GM19328 (cell line): ENCODE measurements around the gene PPP6R3.

Experiments
- ATAC-seq: cut with Tn5 transposase; IDR thresholded peaks from one replicate; pipeline ENCODE4 v1.9.1; 2021; ENCODE audit warnings: mild to moderate bottlenecking, moderate library complexity; ENCODE audit not compliant: unreplicated experiment

The PPP6R3 gene, protein sequence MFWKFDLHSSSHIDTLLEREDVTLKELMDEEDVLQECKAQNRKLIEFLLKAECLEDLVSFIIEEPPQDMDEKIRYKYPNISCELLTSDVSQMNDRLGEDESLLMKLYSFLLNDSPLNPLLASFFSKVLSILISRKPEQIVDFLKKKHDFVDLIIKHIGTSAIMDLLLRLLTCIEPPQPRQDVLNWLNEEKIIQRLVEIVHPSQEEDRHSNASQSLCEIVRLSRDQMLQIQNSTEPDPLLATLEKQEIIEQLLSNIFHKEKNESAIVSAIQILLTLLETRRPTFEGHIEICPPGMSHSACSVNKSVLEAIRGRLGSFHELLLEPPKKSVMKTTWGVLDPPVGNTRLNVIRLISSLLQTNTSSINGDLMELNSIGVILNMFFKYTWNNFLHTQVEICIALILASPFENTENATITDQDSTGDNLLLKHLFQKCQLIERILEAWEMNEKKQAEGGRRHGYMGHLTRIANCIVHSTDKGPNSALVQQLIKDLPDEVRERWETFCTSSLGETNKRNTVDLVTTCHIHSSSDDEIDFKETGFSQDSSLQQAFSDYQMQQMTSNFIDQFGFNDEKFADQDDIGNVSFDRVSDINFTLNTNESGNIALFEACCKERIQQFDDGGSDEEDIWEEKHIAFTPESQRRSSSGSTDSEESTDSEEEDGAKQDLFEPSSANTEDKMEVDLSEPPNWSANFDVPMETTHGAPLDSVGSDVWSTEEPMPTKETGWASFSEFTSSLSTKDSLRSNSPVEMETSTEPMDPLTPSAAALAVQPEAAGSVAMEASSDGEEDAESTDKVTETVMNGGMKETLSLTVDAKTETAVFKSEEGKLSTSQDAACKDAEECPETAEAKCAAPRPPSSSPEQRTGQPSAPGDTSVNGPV

GRCh38 chr11:68460741-68461574 lies at the start of gene PPP6R3:
Gene PPP6R3, plus strand, starts transcription at chr11:68460752. Its CDS starts 76,913 bp downstream, at chr11:68537665.
- ATAC-seq, result peak; percentile 31

- ATAC-seq, result no peak
These were observed 49.0 kb upstream of the PPP6R3 start for GRCh38 chr11:68411501-68411991.

DNA sequence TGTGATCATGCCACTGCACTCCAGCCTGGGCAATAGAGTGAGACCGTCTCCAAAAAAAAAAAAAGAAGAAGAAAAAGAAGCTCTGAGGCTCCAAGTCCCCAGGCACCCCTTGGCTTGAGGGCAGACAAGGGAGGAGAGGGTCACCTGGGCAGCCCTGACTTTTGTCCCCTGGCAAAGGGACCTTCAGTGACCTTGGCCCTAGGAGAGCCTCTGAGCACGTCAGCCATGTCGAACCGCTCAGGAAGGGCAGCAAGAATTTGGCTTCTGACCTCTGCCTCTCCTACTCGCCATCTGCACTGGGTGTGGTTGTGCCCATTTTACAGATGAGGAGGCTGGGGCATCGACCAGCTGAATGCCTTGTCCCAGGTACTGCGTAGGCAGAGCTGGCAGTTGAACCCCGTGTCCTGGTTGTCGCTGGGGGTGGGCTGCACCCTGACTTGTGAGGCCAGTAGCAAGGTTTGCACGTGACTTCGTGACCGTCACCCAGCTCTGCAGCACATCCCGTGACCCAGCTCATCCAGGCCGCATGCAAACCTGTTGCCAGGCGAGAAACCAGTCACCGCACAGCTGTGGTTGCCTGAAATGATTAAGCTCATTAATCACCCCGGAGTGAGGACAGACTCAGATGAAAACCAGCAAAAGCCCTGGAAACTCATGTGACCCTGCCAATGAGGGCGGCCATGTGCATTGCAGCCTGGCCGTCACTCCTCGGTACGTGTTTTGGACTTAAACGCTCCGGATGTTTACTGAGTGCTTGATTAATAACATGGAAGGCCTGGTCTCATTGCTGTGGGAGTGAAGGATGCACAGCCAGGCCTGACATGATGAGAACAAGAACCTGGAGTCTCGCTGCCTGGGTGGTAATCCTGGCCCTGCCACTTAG lies 47.7 kb upstream of the PPP6R3 start:
- no peak for ATAC-seq

- ATAC-seq, result no peak
These were observed 47.0 kb upstream of the PPP6R3 start for GRCh38 chr11:68413591-68413999.

DNA sequence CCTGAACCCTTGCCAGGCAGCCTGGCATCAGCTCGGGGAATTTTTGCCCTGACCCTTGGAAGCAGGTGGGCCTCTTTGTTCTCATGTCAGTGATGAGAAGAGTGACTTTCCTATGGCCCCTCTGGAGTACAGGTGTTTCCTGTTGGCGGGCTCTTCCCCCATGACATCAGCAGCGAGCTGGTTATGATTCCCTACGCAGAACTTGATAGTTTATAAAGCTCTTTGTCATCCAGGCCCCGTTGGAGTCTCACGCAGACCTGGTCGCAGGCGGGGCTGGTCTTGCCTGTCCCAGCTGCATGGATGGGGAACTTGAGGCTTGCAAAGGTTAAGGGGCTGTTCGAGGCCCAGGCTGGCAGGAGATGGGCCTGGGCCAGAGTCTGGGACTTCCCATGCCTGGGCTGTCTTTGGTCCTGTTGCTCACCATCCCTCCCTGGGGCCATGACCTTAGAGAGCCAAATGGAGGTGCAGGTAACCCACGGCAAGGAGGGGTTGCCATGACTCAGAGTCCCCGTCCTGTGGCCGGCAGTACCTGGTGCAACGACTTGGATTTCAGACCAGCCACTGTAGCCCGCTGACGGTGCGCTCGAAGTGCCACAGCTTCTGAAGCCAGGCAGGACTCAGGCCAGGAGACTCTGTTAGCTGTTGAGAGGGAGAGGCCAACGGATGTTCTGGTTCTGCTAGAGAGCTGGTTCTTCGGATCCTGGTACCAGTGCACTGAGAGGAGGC lies 45.9 kb upstream of the PPP6R3 start:
- no peak for ATAC-seq

GRCh38 chr11:68416070-68416578 lies 44.4 kb upstream of the PPP6R3 start:
- ATAC-seq, result no peak

- no peak for ATAC-seq
These were observed 41.9 kb upstream of the PPP6R3 start for GRCh38 chr11:68418648-68419047.

GRCh38 chr11:68420171-68420570 lies 40.4 kb upstream of the PPP6R3 start:
- ATAC-seq, result no peak

DNA sequence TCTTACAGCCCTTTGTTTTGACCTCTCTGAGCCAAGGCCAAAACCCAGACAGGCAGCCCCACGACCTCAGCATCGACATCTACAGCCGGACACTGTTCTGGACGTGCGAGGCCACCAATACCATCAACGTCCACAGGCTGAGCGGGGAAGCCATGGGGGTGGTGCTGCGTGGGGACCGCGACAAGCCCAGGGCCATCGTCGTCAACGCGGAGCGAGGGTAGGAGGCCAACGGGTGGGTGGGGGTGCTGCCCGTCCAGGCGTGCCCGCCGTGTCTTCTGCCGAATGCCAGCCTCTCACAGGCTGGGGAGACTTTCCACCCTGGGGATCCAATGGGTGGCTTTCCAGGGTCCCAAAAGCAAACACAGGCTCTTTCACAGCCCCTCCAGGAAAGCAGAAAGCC lies 37.1 kb upstream of the PPP6R3 start:
- ATAC-seq, result no peak

GRCh38 chr11:68424101-68424632 lies 36.4 kb upstream of the PPP6R3 start:
- no peak for ATAC-seq

DNA sequence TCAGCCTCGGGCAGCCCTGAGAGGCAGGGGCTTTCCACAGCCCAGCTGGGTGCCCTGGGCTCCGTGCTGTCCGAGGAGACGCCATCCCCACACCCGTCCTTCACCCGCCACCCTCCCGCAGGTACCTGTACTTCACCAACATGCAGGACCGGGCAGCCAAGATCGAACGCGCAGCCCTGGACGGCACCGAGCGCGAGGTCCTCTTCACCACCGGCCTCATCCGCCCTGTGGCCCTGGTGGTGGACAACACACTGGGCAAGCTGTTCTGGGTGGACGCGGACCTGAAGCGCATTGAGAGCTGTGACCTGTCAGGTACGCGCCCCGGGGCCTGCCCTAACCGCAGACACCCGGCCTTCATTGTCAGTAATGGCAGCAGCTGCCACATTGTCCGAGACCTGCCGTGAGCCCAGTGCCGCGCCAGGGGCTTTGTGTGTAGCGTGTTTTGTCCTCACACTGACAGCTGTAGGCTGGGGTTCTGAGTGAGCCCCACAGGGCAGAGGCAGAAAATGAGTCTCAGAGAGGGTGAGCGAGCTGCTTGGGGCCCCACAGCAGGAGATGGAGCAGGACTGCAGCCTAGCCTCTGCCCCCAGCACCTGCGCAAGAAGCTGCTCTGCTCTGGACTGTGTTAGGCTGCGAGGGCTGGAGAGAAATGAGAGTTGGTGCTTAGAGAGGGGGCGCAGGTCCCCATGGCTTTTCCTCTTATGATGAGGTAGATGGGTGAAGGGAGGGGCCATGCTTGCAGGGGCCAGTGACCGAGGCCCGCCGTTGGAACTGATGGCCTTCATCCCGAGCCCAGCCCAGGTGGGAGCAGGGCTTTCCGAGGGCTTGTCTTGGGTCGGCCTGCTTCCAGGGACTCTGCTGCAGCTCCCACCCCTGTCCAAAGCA lies 35.3 kb upstream of the PPP6R3 start:
- no peak for ATAC-seq

DNA sequence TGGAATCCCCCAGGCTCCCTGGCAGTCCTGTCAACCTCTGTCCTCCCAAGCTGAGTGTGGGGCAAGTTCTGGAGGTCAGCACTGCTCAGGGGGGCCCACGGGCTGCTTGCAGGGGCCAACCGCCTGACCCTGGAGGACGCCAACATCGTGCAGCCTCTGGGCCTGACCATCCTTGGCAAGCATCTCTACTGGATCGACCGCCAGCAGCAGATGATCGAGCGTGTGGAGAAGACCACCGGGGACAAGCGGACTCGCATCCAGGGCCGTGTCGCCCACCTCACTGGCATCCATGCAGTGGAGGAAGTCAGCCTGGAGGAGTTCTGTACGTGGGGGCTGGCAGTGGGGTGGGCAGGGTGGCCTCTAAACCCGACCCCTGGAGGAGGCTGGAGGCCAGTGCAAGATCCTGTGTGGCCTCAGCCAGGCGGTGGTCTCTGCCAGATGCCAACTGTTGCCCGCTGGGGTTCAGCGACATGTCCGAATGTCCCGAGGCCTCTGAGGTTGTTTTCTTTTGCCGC lies 34.6 kb upstream of the PPP6R3 start:
- no peak for ATAC-seq

- ATAC-seq, result no peak
These were observed 30.9 kb upstream of the PPP6R3 start for GRCh38 chr11:68429661-68430060.

GRCh38 chr11:68430384-68430783 lies 30.2 kb upstream of the PPP6R3 start:
- no peak for ATAC-seq

DNA sequence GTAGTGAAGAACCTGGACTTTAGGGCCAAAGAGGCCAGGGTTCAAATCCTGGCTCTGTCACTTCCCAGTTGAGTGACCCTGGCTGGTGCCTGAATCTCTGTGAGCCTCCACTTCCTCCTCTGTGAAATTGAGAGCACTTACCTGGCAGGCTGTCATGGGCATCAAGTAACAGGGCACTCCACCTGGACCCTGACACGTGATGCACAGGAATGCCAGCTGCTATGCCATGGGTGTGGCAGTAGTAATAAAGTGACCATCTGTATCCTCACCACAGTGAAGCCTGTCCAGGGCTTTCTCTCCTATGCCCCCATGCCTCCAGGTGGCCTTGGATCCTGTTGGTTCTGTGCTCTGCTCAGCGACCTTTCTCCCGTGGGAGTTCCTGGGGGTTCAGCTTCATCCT lies 29.8 kb upstream of the PPP6R3 start:
- ATAC-seq, result no peak

GRCh38 chr11:68431984-68432645 lies 28.4 kb upstream of the PPP6R3 start:
- no peak for ATAC-seq

DNA sequence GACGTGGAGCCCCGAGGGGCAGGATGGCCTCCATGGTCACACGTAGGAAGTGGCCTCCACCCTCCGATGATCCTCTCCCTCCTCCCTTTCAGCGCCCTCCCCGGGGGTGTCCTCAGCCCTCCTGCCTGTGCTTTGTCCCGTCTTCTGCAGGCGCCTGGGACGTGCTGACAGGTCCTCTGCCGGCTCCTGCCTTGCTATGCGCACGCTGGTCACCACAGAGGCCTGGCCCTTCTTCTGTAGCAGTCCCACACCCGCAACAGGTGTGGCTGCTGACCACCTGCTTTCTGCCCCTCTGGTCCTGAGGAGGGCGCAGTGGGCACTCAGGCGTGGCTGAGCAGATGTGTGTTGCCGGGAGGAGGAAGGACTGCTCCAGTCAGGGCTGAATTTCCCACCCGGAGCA lies 27.7 kb upstream of the PPP6R3 start:
- ATAC-seq, result no peak
